NCI-H510A (cell line): ENCODE data around the gene EPSTI1.
"Not testable (repeated sequence)": the region's sequence is repeated elsewhere in the genome, so short reads cannot be mapped to it uniquely, and the experiment has no call there.

ENCODE experiments used
- DNase-seq: peaks from one replicate; lab custom pipeline; 2025; lab: John Stamatoyannopoulos, UW

EPSTI1 gene

GRCh38 chr13:43005460-43006236, 13.6 kb upstream of the EPSTI1 start:
- no peak for DNase-seq

- DNase-seq = no peak
Observed at GRCh38 chr13:43003729-43004128, 11.7 kb upstream of the EPSTI1 start.

GRCh38 chr13:43003010-43003409, 11.0 kb upstream of the EPSTI1 start:
- no peak for DNase-seq

GRCh38 chr13:43002021-43002420, 10.0 kb upstream of the EPSTI1 start:
- no peak for DNase-seq

GRCh38 chr13:43000676-43001075, 8.6 kb upstream of the EPSTI1 start:
- DNase-seq = no peak

- no peak for DNase-seq
Observed at GRCh38 chr13:42999491-42999890, 7.5 kb upstream of the EPSTI1 start.

GRCh38 chr13:42997381-42997780, 5.3 kb upstream of the EPSTI1 start:
- DNase-seq = no peak

- DNase-seq = no peak
Observed at GRCh38 chr13:42996584-42996983, 4.5 kb upstream of the EPSTI1 start.

GRCh38 chr13:42994878-42995277, 2.8 kb upstream of the EPSTI1 start:
- no peak for DNase-seq

- no peak for DNase-seq
Observed at GRCh38 chr13:42992764-42993122, 702 bp upstream of the EPSTI1 start.

GRCh38 chr13:42991233-42991897, 676 bp downstream of the EPSTI1 start:
- not testable (repeated sequence) for DNase-seq

GRCh38 chr13:42990291-42991232, 1.5 kb downstream of the EPSTI1 start:
- no peak for DNase-seq

- DNase-seq = no peak
Observed at GRCh38 chr13:42986176-42986574, 5.9 kb downstream of the EPSTI1 start.

GRCh38 chr13:42985312-42986175, 6.5 kb downstream of the EPSTI1 start:
- no peak for DNase-seq

- DNase-seq = no peak
Observed at GRCh38 chr13:42984691-42985090, 7.3 kb downstream of the EPSTI1 start.

GRCh38 chr13:42984026-42984425, 8.0 kb downstream of the EPSTI1 start:
- DNase-seq = no peak

GRCh38 chr13:42981853-42982252, 10.2 kb downstream of the EPSTI1 start:
- DNase-seq = no peak

GRCh38 chr13:42981317-42981716, 10.7 kb downstream of the EPSTI1 start:
- DNase-seq = no peak

- DNase-seq = no peak
Observed at GRCh38 chr13:42977219-42977659, 14.8 kb downstream of the EPSTI1 start.

- no peak for DNase-seq
Observed at GRCh38 chr13:42976066-42976465, 16.0 kb downstream of the EPSTI1 start.

GRCh38 chr13:42973581-42973980, 18.5 kb downstream of the EPSTI1 start:
- DNase-seq = no peak
